GM21367 (cell line): Measurements from ENCODE around the gene AP1M1.

Source experiments
- ATAC-seq: cut with Tn5 transposase; IDR thresholded peaks from one replicate; pipeline ENCODE4 v1.9.1; 2021; ENCODE audit not compliant: unreplicated experiment

Gene AP1M1

DNA sequence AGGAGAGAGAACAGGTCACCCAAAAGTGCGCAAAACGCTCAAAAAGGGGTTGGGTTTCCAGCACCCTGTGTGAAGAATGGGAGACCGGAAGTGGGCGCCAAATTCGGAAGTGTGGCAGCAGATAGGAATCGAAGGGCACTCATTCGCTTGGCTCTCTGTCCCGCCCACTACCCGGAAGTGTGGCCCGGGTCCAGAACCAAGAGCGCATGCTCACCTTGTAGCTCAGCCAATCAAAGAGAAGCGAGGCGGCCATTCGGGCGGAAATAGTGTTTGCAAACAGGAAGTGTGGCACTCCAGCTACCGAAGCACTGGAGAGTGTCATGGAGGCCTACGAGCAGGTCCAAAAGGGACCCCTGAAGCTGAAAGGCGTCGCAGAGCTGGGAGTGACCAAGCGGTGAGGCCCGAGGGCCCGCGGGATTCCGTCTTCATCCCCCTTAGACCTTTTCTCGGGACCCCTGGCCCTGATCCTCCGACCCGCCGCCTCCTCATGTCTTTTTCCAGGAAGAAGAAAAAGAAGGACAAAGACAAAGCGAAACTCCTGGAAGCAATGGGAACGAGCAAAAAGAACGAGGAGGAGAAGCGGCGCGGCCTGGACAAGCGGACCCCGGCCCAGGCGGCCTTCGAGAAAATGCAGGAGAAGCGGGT, 12.5 kb upstream of the AP1M1 start, which contains the start of gene FAM32A:
FAM32A (plus strand) TSS at position 288 of the 645 bp plus-strand sequence; CDS start at position 321, 33 bp downstream.
- ATAC-seq, result peak; percentile 75

DNA sequence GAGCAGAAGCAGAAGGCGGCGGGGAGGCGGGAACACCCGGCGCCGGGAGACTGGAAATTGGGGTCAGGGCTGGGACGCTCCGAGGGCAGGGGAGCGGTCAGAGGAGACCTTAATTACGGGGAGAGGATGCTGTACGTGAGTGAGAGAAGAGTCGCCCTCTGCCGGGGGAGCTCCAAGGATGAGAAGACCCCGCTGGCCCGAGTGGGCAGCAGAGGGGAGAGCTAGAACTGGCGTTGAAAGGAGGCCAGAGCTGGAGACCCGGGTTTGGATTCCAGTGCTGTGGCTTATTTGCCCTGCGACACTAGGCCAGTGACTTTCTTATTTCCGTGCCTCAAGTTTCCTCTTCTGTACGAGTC, 12.0 kb upstream of the AP1M1 start:
- no peak for ATAC-seq

DNA sequence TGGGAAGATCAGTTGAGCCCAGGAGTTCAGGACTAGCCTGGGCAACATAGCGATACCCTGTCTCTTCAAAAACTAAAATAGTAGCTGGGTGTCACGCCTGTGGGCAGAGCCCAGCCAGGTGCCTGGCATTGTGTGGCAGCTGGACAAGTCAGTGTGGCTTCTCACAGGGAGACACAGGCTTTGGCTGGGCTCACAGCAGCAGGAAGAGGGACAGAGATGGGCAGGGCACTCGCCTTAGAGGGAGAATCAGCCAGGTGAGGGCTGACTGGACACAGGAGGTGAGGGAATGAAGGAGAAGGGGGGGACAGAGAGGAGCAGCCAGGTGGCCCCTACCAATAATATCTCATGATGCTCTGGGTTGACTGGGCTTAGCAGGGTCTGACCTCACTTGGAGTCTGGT, 9.2 kb upstream of the AP1M1 start:
- ATAC-seq, result no peak

DNA sequence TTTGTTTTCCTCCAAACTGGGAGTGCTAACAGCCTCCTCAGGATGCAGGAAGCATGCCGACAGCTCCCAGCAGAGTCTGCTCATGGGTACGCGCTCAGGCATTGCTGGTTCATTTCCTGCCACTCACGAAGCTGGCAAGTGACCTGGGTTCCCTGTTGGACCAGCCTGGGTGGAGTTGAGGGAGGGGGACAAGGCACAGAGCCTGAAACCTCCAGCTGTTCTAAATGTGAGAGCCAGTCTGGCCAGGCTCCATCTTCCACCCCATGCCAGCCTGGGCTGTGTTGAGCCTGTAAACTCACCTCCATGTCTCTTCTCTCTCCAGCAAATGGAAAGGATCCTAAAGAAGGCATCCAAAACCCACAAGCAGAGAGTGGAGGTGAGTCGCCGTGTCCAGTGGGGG, 7.5 kb upstream of the AP1M1 start:
- no peak for ATAC-seq

DNA sequence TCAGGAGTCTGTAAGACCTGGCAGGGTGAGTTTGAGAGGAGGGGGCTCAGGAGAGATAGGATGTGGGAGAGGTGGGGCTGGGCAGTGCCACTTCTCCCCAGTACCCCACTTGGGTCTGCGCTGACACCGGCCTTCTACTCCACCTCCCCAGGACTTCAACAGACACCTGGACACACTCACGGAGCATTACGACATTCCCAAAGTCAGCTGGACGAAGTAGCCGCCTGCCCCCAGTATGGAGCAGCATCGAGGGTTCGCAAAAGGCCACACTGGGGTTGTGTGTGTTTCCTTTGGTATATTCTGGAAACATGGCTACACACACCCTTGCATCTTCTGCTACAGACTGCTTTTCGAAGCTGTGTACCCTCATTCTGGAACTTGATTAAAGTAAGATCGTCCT, 7.0 kb upstream of the AP1M1 start:
- ATAC-seq, result no peak

DNA sequence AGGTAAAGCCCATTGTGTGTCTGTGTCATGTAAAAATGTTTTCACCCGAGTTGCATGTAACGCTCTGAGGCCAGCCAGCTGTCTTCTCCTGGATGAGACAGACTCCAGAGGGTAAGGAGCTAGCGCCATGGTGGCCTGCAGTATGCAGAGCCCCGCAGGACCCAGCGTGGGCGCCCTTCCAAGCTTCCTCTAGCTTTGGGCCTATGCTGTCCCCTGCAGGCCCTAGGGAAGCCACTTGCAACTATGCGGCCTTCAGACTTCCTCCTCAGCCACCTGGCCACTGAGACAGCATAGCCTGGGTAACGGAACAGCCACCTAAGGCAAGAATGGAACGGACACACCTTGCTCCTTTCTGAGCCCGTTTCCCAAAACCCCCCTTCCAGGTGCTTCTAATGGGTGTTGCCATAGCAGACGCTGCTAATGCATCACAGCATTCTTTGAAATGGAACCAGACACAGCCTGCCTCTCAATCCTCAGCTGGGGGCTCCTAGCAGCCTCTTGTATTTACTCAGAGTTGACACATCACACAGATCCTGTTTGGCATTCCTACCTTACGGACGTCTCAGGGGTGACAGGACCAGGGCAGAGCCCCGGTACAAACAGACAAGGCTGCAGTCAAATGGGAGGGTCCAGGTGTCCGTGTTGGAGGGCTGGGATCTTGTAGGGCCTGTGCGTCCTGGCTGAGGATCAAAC, 6.3 kb upstream of the AP1M1 start:
- ATAC-seq, result no peak

DNA sequence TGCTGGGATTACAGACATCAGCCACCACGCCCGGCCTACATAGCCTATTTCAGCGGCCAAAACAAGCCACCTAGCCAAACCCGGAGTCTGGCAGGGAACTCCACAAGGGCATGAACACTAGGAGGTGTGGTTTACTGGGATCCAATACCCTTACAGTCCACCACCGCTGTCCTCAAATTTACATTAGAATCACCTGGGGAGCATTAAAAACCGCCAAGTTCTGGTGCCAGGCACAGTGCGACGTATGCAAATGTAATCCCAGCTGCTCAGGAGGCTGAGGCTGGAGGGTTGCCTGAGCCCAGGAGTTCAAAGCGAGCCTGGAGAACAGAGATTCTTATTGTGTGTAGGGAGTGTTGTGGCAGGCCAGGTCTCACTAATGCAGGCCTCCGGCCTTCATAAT, 4.2 kb upstream of the AP1M1 start:
- no peak for ATAC-seq

DNA sequence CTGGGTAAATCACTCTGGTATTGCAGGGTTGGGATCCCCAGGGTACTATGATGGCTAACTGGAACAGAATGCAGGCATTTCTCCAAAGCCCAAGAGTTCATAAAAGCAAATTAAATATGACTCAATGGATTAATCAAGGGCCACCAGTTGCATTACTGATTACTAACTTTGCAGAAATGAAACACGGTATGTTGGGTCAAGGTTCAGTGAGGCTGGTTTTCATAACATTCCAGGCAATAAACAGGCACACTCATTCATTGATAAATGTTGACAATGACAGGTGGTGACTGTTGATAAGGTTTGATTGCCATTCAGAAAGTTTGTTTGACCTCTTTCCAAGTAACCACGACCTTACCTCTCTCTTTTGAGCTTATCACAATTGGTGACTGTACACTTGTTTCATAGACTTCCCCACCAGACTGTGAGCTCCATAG, 506 bp upstream of the AP1M1 start:
- no peak for ATAC-seq

DNA sequence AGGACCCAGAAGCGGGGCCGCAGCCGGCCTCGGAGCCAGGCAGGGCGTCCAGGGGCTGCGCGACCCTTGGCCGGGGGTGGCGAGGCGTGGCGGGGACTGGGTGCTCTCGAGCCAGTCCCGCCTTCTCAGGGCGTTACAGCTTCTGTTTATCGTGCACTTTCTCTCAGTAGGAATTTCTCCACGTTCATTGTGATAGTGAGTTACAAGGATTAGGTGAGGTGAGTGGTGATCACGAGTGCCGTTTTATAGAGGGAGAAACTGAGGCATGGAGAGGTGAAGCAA, 600 bp downstream of the AP1M1 start:
- no peak for ATAC-seq

DNA sequence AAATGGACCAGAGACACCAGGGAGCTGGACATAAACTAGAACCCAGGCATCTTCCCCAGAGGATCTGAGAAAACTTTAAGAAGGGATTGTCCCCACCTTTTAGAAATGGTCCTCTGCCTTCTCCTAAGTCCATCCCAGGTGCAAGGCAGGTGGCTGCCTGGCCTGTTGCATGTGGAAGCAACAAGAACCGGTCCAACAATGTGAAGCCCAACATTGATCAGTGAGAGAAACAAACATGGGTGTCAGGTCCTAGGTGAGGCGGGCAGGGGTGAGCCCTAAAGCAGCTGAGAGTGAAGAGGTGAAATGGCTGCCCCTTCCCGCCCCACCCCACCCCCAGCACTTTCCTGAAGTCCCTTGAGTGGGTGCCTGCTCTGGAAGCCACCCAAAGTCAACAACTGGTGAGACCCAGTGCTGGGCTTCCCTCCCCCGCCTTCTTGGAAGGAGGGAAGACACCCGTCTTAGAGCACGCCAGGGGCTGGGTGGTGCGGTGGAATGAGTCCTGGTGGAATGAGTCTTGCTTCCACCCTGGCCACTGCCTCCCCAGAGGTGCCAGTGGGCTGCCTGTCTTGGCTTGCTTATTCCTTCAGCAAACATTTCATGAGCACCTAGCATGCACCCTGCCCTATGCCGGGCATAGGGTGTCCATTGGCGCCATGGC, 1.7 kb downstream of the AP1M1 start:
- ATAC-seq, result no peak

DNA sequence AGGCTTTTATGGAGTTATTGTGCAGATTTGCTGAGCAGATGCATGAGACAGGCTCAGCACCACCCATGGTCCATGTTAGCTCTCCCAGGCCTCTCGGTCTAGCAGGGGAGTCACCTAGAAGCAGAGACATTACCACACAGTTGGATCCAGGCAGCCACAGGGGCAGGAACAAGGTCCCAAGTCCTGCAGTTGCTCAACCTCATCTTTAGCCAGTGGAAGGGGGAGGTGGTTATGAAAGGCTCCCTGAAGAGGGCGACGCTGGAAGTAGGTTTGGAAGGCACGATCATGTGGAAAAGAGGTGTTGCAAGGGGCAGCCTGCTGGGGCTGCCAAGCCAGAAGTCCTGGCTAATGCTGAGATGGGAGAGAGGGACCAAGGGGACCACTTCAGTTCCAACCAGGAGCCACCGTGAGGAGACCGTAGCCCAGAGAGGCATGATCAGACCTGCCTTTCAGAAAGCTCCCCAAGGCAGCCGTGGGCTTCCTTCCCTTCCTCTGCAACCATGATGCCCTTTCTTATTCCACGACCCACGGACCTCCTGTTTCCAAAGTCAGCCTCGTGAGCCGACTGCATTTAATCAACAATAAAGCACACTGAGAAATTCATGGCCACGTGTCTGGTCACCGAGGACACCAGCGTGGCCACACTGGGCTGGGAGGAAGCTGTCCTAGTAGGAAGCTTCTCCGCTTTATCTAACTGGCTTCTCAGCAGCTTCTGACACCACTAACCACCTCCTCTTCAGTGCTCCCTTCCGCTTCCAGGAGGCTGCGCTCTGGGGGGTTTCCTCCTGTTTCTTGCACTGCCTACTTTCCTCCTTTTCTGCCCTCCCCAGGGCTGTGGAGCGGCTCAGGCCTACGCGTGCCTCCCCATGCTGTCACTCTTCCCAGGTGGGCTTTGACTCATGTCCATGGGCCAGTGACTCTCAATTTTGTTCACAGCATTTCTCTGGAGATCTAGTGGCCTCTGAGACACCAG, 2.6 kb downstream of the AP1M1 start:
- ATAC-seq, result no peak

DNA sequence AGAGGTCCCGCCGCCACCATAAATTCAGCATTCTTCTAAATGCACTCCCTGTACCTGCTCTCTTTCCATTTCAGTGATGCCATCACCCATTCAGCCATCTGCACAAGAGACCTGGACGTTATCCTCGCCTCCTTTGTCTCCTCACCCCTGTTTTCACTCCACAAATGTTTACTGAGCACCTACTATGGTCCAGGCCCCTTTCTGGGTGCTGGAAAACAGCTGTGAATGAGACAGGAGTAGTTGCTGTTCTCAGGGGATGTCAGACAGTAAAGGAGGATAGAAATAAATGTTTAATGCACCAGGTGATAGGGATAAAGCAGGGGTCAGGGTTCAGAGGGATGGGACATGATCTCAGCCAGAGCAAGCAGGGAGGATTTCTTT, 3.3 kb downstream of the AP1M1 start:
- no peak for ATAC-seq

DNA sequence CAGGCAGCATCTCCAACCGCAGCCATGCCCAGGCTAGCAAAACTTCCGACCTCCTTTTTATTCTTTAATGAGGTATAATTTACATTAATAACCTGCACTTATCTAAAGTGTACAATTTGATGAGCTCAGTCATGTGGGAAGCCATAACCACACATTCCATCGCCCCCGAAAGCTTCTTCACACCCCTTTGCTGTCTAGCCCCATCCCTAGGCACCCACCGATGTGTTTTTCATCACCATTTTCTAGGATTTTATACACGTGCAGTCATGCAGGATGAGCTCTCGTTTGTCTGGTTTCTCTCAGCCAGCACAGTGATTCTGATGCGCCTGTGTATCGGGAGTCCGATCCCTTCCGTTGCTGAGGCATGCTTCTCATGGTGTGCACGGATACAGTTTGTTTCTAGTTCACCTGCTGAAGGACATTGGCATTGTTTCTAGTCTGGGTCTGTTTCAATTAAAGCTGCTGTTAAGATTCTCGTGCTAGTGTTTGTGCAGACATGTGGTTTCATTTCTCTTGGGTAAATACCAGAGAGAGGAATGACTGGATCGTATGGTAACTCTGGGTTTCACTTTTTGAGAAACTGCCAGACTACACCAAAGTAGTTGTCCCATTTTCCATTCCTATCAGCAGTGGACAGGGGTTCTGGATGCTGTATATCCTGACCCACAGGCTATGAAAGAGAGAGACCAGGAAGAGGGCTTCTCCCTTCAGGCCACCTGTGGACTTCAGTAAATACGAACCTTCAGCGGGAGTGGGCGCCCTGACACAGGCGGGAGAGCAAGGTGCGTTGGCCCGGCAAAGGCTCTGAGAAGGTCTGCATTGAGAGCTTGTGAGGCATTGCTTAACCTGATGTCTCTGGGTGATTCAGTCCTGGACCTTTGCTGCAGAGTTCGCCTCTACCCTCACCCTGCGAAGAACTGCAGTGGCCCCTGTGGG, 4.9 kb downstream of the AP1M1 start:
- no peak for ATAC-seq

DNA sequence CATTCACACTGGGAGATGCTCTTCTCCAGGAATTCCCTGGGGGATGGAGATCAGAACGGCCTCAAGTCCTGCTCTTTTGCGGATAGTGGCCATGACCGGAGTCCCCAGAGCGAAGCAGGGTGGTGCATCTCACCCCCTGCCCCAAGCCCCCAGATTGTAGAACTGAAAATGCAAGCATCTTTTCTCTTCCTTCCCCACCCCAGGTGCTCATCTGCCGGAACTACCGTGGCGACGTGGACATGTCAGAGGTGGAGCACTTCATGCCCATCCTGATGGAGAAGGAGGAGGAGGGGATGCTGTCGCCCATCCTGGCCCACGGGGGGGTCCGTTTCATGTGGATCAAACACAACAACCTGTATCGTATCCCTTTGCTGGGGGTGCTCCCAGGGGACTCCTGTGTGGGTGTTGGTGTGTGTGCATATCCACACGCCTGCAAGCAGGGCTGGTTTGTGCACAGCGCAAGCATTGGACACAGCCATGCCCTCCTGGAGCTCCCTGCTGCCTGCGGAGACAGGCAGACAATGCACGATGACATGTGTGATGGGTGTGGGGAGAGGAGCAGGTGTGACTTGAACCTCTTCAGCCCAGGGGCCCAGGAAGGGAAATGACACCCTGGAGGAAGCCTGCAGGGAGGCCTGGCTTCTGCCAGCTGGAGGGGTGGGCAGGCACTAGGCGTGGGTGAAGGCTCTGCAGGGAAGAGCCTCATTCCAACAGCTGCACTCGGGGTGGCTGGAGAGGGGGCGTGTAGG, 5.7 kb downstream of the AP1M1 start:
- no peak for ATAC-seq

DNA sequence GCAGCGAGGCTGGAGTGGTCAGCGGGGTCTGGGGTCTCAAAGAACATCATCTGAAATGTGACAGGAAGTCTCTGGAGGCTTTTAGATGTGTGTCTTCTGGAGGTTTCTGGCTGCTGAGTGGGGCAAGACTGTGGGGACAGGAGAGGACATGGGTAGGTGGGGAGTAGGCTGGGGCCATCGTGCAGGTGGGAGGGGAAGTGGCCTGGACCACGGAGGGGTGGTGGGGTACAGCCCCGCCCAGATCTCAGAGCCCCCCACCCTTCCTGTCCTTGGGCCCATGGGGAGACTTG, 6.2 kb downstream of the AP1M1 start:
- ATAC-seq, result no peak

DNA sequence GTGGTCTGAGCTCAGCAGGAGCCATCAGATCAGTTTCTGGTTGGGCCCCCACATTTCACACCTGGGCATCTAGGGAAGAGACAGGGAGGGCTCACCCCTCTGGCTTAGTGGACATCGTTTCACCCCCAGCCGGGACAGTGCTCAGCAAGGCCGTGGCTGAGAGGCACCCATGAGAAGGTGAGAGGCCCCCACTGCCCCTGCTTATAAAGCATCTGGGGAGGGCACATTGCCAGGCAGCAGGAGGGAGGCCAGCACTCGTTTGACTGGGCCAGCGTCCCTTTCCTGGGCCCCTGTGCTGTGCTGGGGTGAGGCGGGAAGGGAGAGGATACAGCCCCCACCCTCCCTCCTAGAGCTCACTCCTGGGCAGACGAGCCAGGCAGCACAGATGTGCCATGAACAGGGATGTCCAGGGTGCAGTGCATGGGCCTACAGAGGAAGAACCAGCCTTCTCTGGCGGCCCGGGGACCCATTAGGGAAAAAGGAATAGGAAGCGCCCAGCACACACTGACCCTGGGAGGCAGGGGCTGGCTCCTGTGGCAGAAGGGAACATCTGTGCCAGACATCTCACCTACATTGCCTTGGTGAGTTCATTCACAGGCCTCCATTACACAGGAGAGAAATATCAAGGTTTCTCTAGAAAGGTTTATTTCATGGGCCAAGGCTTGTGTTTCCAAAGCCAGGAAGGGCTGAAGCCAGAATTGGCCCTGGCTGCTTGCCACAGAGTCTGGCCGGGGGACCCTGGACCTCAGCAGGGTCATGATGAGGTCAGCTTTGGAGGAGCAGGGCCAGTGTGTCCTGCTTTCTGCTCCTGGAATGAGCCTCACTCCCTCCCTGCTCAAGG, 7.7 kb downstream of the AP1M1 start:
- ATAC-seq, result no peak

DNA sequence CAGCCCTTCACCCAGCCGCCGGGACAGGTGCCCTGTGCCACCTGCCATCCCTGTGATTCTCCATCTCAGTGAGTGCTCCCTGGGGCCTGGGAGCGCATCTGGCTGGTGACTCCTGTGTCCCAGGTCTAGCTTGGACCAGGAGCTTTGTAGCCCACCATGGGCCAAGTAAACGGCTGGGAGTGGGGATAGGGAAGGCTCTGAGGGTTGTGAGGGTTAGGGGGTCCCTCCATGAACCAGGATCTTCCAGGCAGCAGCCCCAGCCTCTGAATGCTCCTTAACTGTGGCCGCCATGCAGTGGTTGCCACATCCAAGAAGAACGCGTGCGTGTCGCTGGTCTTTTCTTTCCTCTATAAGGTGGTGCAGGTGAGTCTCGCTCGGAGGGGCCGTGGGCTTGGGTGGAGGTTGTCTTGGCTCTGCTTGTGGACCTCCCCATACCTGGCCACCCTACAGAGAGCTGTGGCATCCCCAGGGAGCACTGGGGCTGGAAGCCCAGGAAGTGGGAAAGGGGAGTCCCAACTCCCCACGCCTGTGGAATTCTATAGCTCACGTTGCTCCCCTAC, 8.4 kb downstream of the AP1M1 start:
- ATAC-seq, result no peak

DNA sequence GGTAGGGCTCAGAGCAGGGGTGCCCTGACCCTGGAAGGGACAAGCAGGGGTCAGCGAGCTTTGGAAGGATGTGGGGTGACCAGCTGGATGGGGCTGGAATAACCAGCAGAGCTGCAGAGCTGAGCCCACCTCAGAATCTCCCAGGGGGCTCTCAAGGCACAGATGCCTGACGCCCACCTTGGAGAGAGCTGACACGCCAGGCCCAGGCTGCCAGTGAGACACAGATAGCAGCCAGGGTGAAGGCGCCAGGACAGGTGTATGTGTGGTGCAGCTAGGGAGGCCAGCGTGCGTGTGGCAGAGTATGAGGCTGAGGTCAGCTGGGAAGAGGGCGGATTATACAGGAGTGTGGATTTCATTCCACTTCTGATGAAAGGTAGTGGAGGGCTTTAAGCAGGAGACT, 8.9 kb downstream of the AP1M1 start:
- ATAC-seq, result no peak

DNA sequence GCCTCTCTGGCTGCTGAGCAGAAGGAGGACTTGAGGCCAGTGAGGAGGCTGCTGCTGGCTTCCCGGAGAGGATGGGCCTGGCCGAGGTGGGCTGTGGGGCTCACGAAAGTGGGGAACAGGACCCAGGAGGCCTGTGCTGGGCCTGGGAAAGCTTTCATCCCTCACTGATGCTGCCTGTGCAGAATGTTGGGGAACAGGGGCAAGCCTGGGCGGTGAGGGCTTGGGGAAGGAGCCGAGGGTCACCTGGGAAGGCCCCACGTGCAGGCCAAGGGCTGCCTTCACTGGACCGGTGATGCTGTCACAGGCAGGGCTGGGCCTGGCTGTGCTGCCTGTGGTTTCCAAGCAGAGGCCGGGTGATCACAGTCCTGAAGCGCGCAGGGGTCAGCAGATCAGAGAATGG, 9.4 kb downstream of the AP1M1 start:
- ATAC-seq, result no peak
